ENCODE data around the gene COMMD1.

- no peak for TF ChIP-seq CTCF (IDR thresholded peaks at IDR 0.05)
- TF ChIP-seq EP300 (IDR thresholded peaks at IDR 0.05) = no peak
Measured at GRCh38 chr2:62056341-62056740, 150.9 kb downstream of the COMMD1 start.

Data from ovary (tissue), 3 donors.